ENCODE measurements around the gene PPP1R14C. TPM values are rescaled to one million over a fixed set of nuclear protein-coding genes. Genes with fewer than 3 reads are reported as not detected.
A peak's percentile ranks its signal among the peaks of the same experiment; 100 is the strongest.

Gene PPP1R14C
- total and polyA plus RNA-seq, 2 experiments from 2014 or later, result 1.1 to 1.4 TPM

DNA sequence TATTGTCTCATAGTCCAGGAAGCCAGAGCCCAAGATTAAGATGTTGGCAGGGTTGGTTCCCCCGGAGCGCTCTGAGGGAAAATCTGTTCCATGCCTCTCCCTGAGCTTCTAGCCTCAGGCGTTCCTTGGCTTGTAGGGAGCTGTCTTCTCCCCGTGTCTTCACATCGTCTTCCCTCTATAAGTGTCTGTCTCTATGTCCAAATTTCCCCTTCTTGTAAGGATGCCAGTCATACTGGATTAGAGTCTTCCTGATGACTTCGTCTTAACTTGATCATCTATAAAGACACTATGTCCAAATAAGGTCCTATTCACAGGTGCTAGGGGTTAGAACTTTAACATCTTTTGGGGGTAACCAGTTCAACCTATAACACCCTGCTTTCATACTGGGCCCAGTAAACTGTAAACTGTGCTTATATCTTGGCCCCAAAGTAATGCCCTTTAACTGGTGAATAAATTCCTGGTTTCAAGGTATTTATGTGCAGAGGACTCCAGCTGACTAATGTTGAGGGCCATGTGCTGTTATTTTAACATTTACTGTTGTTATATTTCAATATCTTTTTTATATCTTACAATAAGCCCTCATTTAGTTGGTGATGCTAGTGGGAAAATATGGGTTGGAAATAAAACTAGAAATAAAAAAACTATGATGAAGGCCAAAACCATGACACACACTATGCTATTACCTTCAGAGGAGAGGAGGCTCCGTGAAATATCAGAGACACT lies 124.3 kb downstream of the PPP1R14C start (continued):
- TF ChIP-seq, protein P1, sequence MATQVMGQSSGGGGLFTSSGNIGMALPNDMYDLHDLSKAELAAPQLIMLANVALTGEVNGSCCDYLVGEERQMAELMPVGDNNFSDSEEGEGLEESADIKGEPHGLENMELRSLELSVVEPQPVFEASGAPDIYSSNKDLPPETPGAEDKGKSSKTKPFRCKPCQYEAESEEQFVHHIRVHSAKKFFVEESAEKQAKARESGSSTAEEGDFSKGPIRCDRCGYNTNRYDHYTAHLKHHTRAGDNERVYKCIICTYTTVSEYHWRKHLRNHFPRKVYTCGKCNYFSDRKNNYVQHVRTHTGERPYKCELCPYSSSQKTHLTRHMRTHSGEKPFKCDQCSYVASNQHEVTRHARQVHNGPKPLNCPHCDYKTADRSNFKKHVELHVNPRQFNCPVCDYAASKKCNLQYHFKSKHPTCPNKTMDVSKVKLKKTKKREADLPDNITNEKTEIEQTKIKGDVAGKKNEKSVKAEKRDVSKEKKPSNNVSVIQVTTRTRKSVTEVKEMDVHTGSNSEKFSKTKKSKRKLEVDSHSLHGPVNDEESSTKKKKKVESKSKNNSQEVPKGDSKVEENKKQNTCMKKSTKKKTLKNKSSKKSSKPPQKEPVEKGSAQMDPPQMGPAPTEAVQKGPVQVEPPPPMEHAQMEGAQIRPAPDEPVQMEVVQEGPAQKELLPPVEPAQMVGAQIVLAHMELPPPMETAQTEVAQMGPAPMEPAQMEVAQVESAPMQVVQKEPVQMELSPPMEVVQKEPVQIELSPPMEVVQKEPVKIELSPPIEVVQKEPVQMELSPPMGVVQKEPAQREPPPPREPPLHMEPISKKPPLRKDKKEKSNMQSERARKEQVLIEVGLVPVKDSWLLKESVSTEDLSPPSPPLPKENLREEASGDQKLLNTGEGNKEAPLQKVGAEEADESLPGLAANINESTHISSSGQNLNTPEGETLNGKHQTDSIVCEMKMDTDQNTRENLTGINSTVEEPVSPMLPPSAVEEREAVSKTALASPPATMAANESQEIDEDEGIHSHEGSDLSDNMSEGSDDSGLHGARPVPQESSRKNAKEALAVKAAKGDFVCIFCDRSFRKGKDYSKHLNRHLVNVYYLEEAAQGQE (IDR thresholded peaks at IDR 0.05; ENCODE audit: unreplicated experiment), result no peak
- no peak for TF ChIP-seq CTCF (conservative IDR thresholded peaks at IDR 0.05; ENCODE audit: low read depth in 2 of 2)
- no peak for TF ChIP-seq ZNF114 (CRISPR knock-in tag; IDR thresholded peaks at IDR 0.05)

GRCh38 chr6:150267686-150268561 lies 125.1 kb downstream of the PPP1R14C start:
- Histone ChIP-seq H2AFZ (no peak overlapping the region), H3K4me3 (no peak overlapping the region), H3K27me3 (ENCODE audit: insufficient read depth) (no peaks in the 10 kb centered on the region), H4K20me1 (replicated peaks; ENCODE audit: insufficient read depth) (no peaks in the 10 kb centered on the region), H3K27ac (ENCODE audit: low read depth) (no peak overlapping the region), H3K4me2 (no peak overlapping the region), H3K4me1 (ENCODE audit: insufficient read depth) (no peaks in the 10 kb centered on the region), H3F3A (replicated peaks; ENCODE audit: low read depth) (no peaks in the 10 kb centered on the region), H3K79me2 (replicated peaks; ENCODE audit: insufficient read depth) (no peaks in the 10 kb centered on the region), H3K9me2 (ENCODE audit: insufficient read depth) (no peaks in the 10 kb centered on the region), H3K36me3 (ENCODE audit: insufficient read depth) (no peaks in the 10 kb centered on the region)
- no peak overlapping the region for H3K4me3 Mint-ChIP-seq
- ATAC-seq (no peak), DNase-seq (ENCODE audit: low spot score) (peak; percentile 10)
- no peaks in the 10 kb centered on the region for H3K36me3 Mint-ChIP-seq (ENCODE audit: low read depth)
- H3K27ac Mint-ChIP-seq, result no peak overlapping the region
- peaks cover 5% of the 10 kb centered on the region for H3K27me3 Mint-ChIP-seq (ENCODE audit: insufficient read depth, low read depth, poor library complexity)
- H3K9me3 Mint-ChIP-seq, result peaks cover 5% of the 10 kb centered on the region; the same call in 1 of the 3 replicates
- no peaks in the 10 kb centered on the region; the same call in 2 of the 3 replicates for H3K4me1 Mint-ChIP-seq
- TF ChIP-seq ZNF114 (CRISPR knock-in tag; IDR thresholded peaks at IDR 0.05) (no peak), STAT1 (IDR thresholded peaks at IDR 0.05; ENCODE audit: unreplicated experiment) (no peak), CTCF (conservative IDR thresholded peaks at IDR 0.05; ENCODE audit: low read depth in 2 of 2) (no peak; a peak in 1 of 4 replicates), ETS1 (IDR thresholded peaks at IDR 0.05) (no peak), CREB1 (CRISPR knock-in tag; IDR thresholded peaks at IDR 0.05; ENCODE audit: low read depth) (no peak)
- TF ChIP-seq, protein P1 (IDR thresholded peaks at IDR 0.05; ENCODE audit: unreplicated experiment), result no peak
